Panc1 (cell line): ENCODE data around the gene GULP1.
"Not testable (repeated sequence)": the region's sequence is repeated elsewhere in the genome, so short reads cannot be mapped to it uniquely, and the experiment has no call there.

Experiments
- POLR2AphosphoS5 ChIP-seq: IDR thresholded peaks from 2 replicates; pipeline ENCODE4 v1.6.1; 2012; ENCODE audit warnings: mild to moderate bottlenecking, low read depth, low read length, moderate library complexity
- SIN3A ChIP-seq: IDR thresholded peaks from 2 replicates; pipeline ENCODE4 v1.6.1; 2012; ENCODE audit warnings: low read depth, mild to moderate bottlenecking, low read length, moderate library complexity, borderline replicate concordance; ENCODE audit not compliant: insufficient read depth
- TCF7L2 ChIP-seq: IDR thresholded peaks from 2 replicates; pipeline ENCODE4 v1.6.1; 2011; ENCODE audit warnings: mild to moderate bottlenecking, low read depth, low read length, inconsistent platforms
- TF ChIP-seq, protein P1 (sequence below): fragments of 450-650 bp; IDR thresholded peaks from 2 replicates; pipeline ENCODE4 v1.5.1; 2017; ENCODE audit warnings: mild to moderate bottlenecking

DNA sequence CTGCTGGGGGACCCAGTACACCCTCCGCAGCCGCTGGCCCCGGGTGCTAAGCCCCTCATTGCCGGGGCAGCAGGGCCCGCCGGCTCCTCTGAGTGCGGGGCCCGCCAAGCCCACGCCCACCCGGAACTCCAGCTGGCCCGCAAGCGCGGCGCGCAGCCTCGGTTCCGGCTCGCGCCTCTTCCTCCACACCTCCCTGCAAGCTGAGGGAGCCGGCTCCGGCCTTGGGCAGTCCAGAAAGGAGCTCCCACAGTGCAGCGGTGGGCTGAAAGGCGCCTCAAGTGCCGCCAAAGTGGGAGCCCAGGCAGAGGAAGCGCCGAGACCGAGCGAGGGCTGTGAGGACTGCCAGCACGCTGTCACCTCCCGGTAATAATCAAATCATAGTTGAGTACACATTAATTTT, 314.9 kb downstream of the GULP1 start:
- TF ChIP-seq, protein P1, sequence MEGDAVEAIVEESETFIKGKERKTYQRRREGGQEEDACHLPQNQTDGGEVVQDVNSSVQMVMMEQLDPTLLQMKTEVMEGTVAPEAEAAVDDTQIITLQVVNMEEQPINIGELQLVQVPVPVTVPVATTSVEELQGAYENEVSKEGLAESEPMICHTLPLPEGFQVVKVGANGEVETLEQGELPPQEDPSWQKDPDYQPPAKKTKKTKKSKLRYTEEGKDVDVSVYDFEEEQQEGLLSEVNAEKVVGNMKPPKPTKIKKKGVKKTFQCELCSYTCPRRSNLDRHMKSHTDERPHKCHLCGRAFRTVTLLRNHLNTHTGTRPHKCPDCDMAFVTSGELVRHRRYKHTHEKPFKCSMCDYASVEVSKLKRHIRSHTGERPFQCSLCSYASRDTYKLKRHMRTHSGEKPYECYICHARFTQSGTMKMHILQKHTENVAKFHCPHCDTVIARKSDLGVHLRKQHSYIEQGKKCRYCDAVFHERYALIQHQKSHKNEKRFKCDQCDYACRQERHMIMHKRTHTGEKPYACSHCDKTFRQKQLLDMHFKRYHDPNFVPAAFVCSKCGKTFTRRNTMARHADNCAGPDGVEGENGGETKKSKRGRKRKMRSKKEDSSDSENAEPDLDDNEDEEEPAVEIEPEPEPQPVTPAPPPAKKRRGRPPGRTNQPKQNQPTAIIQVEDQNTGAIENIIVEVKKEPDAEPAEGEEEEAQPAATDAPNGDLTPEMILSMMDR, result not testable (repeated sequence)
- not testable (repeated sequence) for TF ChIP-seq SIN3A, POLR2AphosphoS5, TCF7L2
